HG03196 (cell line): ENCODE results near the gene TREML2.
"Not testable (repeated sequence)": the region's sequence is repeated elsewhere in the genome, so short reads cannot be mapped to it uniquely, and the experiment has no call there.

Experiments used
- ATAC-seq: cut with Tn5 transposase; IDR thresholded peaks from one replicate; pipeline ENCODE4 v1.9.1; 2021; ENCODE audit not compliant: unreplicated experiment

TREML2 gene

GRCh38 chr6:41208439-41209106 lies 7.6 kb upstream of the TREML2 start:
- ATAC-seq = no peak

GRCh38 chr6:41204156-41204555 lies 3.2 kb upstream of the TREML2 start:
- no peak for ATAC-seq

GRCh38 chr6:41201764-41202173 lies 820 bp upstream of the TREML2 start:
- no peak for ATAC-seq

- no peak for ATAC-seq
Observed at GRCh38 chr6:41200296-41200900, 551 bp downstream of the TREML2 start.

GRCh38 chr6:41199552-41200246 lies 1.2 kb downstream of the TREML2 start:
- ATAC-seq = no peak

GRCh38 chr6:41197234-41197633 lies 3.7 kb downstream of the TREML2 start:
- no peak for ATAC-seq

- ATAC-seq = no peak
Observed at GRCh38 chr6:41194386-41194785, 6.6 kb downstream of the TREML2 start.

GRCh38 chr6:41193884-41194283 lies 7.1 kb downstream of the TREML2 start:
- no peak for ATAC-seq

- ATAC-seq = no peak
Observed at GRCh38 chr6:41193171-41193734, 7.7 kb downstream of the TREML2 start.

GRCh38 chr6:41191569-41191968 lies 9.4 kb downstream of the TREML2 start:
- ATAC-seq = no peak

GRCh38 chr6:41190791-41191190 lies 10.2 kb downstream of the TREML2 start:
- ATAC-seq = no peak

GRCh38 chr6:41189967-41190366 lies 11.0 kb downstream of the TREML2 start:
- ATAC-seq = no peak

- ATAC-seq = not testable (repeated sequence)
Observed at GRCh38 chr6:41189046-41189445, 11.9 kb downstream of the TREML2 start.

GRCh38 chr6:41187924-41188886 lies 12.7 kb downstream of the TREML2 start:
- ATAC-seq = no peak

GRCh38 chr6:41186031-41186562 lies 14.9 kb downstream of the TREML2 start:
- no peak for ATAC-seq

- ATAC-seq = no peak
Observed at GRCh38 chr6:41184761-41185160, 16.2 kb downstream of the TREML2 start.

- ATAC-seq = no peak
Observed at GRCh38 chr6:41182069-41183034, 18.6 kb downstream of the TREML2 start.

- ATAC-seq = no peak
Observed at GRCh38 chr6:41181566-41181965, 19.4 kb downstream of the TREML2 start.

GRCh38 chr6:41179163-41179562 lies 21.8 kb downstream of the TREML2 start:
- no peak for ATAC-seq
